ENCODE results near the gene CAPN2.

- TF ChIP-seq CTCF (IDR thresholded peaks at IDR 0.05; ENCODE audit: insufficient read depth, low read depth, low read length) (no peak), EZH2 (IDR thresholded peaks at IDR 0.05; ENCODE audit: insufficient read depth, low read length) (no peak)
These were observed 101.3 kb downstream of the CAPN2 start for GRCh38 chr1:223813645-223814044.

Measured in astrocyte (in vitro differentiated cells and primary cell).